AG10803 (cell line): Measurements from ENCODE around the gene ARHGAP15.

Experiments used
- DNase-seq: peaks from one replicate; pipeline ENCODE4 v3.0.0; 2010; ENCODE audit warnings: low read depth
- H3K4me3 ChIP-seq: 2 replicates; pipeline ENCODE4 v1.5.1; 2011; ENCODE audit warnings: mild to moderate bottlenecking, low read length, control low read depth
- CTCF ChIP-seq: conservative IDR thresholded peaks from 2 replicates; pipeline ENCODE4 v1.5.1; 2011; ENCODE audit warnings: mild to moderate bottlenecking, low read length, control low read depth, inconsistent platforms

ARHGAP15 gene

DNA sequence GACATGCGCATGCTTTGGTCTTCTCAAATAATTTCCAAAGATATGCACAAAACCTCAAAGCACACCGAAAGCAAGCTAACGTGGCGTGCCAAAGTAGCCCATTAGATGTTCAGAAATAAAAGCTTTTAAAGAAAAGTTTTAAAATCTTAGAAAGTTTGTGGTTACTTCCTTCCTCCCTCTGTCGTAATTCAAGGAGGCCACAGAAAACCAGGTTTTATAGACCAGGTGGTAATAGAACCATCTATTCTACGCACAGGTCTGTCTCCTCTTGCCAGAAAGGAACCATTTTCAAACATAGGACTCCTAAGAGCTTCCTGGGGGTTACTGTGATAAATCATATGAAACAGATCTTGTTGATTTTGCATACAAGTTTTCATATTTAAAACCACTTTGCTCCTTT, 487.2 kb downstream of the ARHGAP15 start:
- no peak for TF ChIP-seq CTCF
- H3K4me3 ChIP-seq, result no peak overlapping the region
- DNase-seq, result no peak

- TF ChIP-seq CTCF, result no peak
- H3K4me3 ChIP-seq, result no peak overlapping the region
- DNase-seq, result no peak
Measured at GRCh38 chr2:143617803-143618415, 488.7 kb downstream of the ARHGAP15 start.

DNA sequence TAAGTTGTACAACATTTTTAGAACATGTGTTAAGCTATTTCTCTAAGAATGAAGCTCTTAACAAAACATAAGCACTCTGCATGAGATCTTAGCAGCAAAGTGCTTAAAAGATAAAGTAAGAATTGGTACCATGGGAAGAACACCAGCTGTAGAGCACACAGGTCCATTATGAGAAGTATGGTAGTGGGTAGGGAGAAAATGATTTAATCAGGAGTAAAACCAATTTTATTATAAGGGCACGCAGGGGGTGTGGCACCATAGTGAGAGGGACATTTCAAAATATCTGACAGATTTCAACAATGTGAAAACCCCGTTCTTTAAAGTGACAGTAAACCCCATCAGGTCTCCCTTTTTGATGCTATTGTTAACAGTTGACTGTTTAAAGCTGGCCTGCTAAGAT, 492.9 kb downstream of the ARHGAP15 start:
- H3K4me3 ChIP-seq, result no peak overlapping the region
- TF ChIP-seq CTCF, result no peak
- DNase-seq, result no peak

- TF ChIP-seq CTCF, result no peak
- no peak overlapping the region for H3K4me3 ChIP-seq
- DNase-seq, result no peak
Measured at GRCh38 chr2:143623231-143623908, 494.2 kb downstream of the ARHGAP15 start.

- no peak for TF ChIP-seq CTCF
- no peak overlapping the region for H3K4me3 ChIP-seq
- no peak for DNase-seq
Measured at GRCh38 chr2:143623909-143624260, 494.7 kb downstream of the ARHGAP15 start.

- DNase-seq, result peak; percentile 58
- TF ChIP-seq CTCF, result no peak
Measured at GRCh38 chr2:143629340-143629739, 500.1 kb downstream of the ARHGAP15 start.

DNA sequence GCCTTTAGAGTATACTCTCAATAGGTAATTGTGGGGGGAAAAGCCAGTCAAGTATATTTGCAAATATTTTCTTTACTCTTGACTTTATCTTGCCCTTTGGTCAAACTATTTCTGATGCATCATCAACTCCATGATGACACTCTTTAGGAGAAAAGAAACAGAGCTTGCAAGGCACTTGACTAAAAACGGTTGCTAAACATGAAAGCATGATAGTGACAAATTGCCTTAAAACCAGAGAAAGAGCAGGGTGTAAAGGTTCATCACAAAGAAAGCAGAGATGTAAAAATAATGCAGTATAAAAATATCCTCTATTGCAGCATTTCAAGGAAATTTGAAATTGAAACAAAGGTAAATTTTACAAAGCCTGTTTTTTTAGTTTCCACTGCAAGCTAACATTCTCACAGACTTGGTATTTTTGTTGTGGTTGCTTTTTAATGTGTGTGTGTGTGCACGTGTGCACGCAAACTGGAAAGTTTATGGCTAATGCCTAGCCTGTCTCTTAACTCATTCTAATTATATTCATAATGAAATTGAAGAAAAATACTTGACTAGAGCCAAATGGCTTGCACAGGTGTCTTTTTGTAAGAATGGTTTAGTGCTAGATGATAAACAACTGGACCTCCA, 503.6 kb downstream of the ARHGAP15 start:
- no peak for DNase-seq
- TF ChIP-seq CTCF, result no peak
- H3K4me3 ChIP-seq, result no peak overlapping the region

More at GRCh38 chr2:143629340-143629739, 500.1 kb downstream of the ARHGAP15 start:
- H3K4me3 ChIP-seq, result no peak overlapping the region
